ENCODE data around the gene PALLD. TPM values are rescaled to one million over a fixed set of nuclear protein-coding genes. Genes with fewer than 3 reads are reported as not detected.

PALLD gene
- total and polyA plus RNA-seq, 2 of the 13 experiments (the other 11 are each of a cell fraction or from before 2014, with no cell fraction given): 0.50 to 1.5 TPM

- Histone ChIP-seq H3K9ac (ENCODE audit: insufficient read depth, low read depth, low read length) (no peak overlapping the region), H3K27me3 (ENCODE audit: control insufficient read depth in 1 of 2, insufficient read depth in 2 of 2, low read length in 2 of 2) (no peaks in the 10 kb centered on the region), H2AFZ (ENCODE audit: low read length) (no peak overlapping the region), H4K20me1 (ENCODE audit: insufficient read depth, low read length) (no peaks in the 10 kb centered on the region), H3K9me3 (ENCODE audit: low read length) (no peaks in the 10 kb centered on the region), H3K79me2 (ENCODE audit: insufficient read depth, low read length) (no peaks in the 10 kb centered on the region), H3K4me2 (ENCODE audit: low read depth, low read length) (no peak overlapping the region), H3K4me1 (ENCODE audit: insufficient read depth, low read length) (peaks cover 24% of the 10 kb centered on the region), H3K4me3 (replicated peaks in 1 of 3; ENCODE audit: insufficient read depth in 1 of 3, low read depth in 2 of 3, low read length in 3 of 3) (no peak overlapping the region), H3K27ac (ENCODE audit: extremely low read length, insufficient read depth, low read length) (no peak overlapping the region), H3K36me3 (replicated peaks in 1 of 2; ENCODE audit: control insufficient read depth in 1 of 2, insufficient read depth in 2 of 2, low read length in 2 of 2) (no peaks in the 10 kb centered on the region)
- no peak for FAIRE-seq
- no peak for TF ChIP-seq ZMYM3 (CRISPR knock-in tag; IDR thresholded peaks at IDR 0.05)
- no peak for TF ChIP-seq RBAK (CRISPR knock-in tag; IDR thresholded peaks at IDR 0.05)
- no peak for TF ChIP-seq ZIK1 (CRISPR knock-in tag; IDR thresholded peaks at IDR 0.05; ENCODE audit: borderline replicate concordance, low read depth)
- TF ChIP-seq HOXA5 (CRISPR knock-in tag; IDR thresholded peaks at IDR 0.05): no peak
- TF ChIP-seq RARG (CRISPR knock-in tag; IDR thresholded peaks at IDR 0.05; ENCODE audit: low read depth): no peak
- TF ChIP-seq, protein P1, sequence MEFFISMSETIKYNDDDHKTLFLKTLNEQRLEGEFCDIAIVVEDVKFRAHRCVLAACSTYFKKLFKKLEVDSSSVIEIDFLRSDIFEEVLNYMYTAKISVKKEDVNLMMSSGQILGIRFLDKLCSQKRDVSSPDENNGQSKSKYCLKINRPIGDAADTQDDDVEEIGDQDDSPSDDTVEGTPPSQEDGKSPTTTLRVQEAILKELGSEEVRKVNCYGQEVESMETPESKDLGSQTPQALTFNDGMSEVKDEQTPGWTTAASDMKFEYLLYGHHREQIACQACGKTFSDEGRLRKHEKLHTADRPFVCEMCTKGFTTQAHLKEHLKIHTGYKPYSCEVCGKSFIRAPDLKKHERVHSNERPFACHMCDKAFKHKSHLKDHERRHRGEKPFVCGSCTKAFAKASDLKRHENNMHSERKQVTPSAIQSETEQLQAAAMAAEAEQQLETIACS (CRISPR knock-in tag; IDR thresholded peaks at IDR 0.05): no peak
- TF ChIP-seq ZNF768 (CRISPR knock-in tag; IDR thresholded peaks at IDR 0.05): no peak
- TF ChIP-seq SMC3 (IDR thresholded peaks at IDR 0.05; ENCODE audit: low read length): no peak
- TF ChIP-seq SAFB2 (CRISPR knock-in tag; IDR thresholded peaks at IDR 0.05; ENCODE audit: borderline replicate concordance, low read depth): no peak
- TF ChIP-seq, protein P2, sequence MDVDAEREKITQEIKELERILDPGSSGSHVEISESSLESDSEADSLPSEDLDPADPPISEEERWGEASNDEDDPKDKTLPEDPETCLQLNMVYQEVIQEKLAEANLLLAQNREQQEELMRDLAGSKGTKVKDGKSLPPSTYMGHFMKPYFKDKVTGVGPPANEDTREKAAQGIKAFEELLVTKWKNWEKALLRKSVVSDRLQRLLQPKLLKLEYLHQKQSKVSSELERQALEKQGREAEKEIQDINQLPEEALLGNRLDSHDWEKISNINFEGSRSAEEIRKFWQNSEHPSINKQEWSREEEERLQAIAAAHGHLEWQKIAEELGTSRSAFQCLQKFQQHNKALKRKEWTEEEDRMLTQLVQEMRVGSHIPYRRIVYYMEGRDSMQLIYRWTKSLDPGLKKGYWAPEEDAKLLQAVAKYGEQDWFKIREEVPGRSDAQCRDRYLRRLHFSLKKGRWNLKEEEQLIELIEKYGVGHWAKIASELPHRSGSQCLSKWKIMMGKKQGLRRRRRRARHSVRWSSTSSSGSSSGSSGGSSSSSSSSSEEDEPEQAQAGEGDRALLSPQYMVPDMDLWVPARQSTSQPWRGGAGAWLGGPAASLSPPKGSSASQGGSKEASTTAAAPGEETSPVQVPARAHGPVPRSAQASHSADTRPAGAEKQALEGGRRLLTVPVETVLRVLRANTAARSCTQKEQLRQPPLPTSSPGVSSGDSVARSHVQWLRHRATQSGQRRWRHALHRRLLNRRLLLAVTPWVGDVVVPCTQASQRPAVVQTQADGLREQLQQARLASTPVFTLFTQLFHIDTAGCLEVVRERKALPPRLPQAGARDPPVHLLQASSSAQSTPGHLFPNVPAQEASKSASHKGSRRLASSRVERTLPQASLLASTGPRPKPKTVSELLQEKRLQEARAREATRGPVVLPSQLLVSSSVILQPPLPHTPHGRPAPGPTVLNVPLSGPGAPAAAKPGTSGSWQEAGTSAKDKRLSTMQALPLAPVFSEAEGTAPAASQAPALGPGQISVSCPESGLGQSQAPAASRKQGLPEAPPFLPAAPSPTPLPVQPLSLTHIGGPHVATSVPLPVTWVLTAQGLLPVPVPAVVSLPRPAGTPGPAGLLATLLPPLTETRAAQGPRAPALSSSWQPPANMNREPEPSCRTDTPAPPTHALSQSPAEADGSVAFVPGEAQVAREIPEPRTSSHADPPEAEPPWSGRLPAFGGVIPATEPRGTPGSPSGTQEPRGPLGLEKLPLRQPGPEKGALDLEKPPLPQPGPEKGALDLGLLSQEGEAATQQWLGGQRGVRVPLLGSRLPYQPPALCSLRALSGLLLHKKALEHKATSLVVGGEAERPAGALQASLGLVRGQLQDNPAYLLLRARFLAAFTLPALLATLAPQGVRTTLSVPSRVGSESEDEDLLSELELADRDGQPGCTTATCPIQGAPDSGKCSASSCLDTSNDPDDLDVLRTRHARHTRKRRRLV (CRISPR knock-in tag; IDR thresholded peaks at IDR 0.05): no peak
- no peak for TF ChIP-seq ZNF143 (CRISPR knock-in tag; IDR thresholded peaks at IDR 0.05)
- no peak for TF ChIP-seq CAMTA2 (CRISPR knock-in tag; IDR thresholded peaks at IDR 0.05; ENCODE audit: borderline replicate concordance)
- POLR2A ChIA-PET: no interaction called here
- CTCF ChIA-PET (ENCODE audit: low intra/inter-chr PET ratio, low total read pairs): interaction anchor here (1.4 to 3.1 kb wide), 2 partner anchors 81 to 561 kb away, joined by 10 to 16 read pairs; no protein-coding TSS in a partner anchor
- WGBS (ENCODE audit: low lambda C conversion rate): 90% methylated on average over 2 of the region's 2 CpGs
- no TSS peak for BruUV-seq (replicated peaks)
- in situ Hi-C loops (cut with HindIII; ENCODE audit: extremely low pct_ligation_motif_present, low pct_unique_long_range_greater_than_20kb) (loop anchor here (10.0 to 25.0 kb wide), 4 partner anchors 80 to 737 kb away; no protein-coding TSS in a partner anchor), intact Hi-C loops (cut with micrococcal nuclease; ENCODE audit: unreplicated experiment) (no loop called here)
- no peak for DNase-seq (ENCODE audit: low spot score)
- no peak for ATAC-seq
Measured at GRCh38 chr4:168924667-168925066, 427.8 kb downstream of the PALLD start.
